H9 (cell line): Measurements from ENCODE around the gene NMUR1. TPM values are rescaled to one million over a fixed set of nuclear protein-coding genes. Genes with fewer than 3 reads are reported as not detected.
"Not testable (repeated sequence)": the region's sequence is repeated elsewhere in the genome, so short reads cannot be mapped to it uniquely, and the experiment has no call there.

ENCODE experiments used
- DNase-seq: peaks from one replicate; pipeline ENCODE4 v3.0.0-alpha.2; 2017
- H2AFZ ChIP-seq: one replicate; pipeline ENCODE4 v1.6.1; 2013; ENCODE audit warnings: mild to moderate bottlenecking, low read length, control low read depth, moderate library complexity
- H2AK5ac ChIP-seq: 2 replicates; pipeline ENCODE4 v1.6.1; 2013; ENCODE audit warnings: low read length, control low read depth, mixed read lengths; ENCODE audit not compliant: insufficient read length
- H2BK120ac ChIP-seq: one replicate; pipeline ENCODE4 v1.6.1; 2013; ENCODE audit warnings: low read depth, mild to moderate bottlenecking, low read length, control low read depth, inconsistent platforms; ENCODE audit not compliant: poor library complexity, severe bottlenecking
- H2BK12ac ChIP-seq: 2 replicates; pipeline ENCODE4 v1.6.1; 2013; ENCODE audit warnings: low read length, control low read depth, mixed read lengths, low read depth; ENCODE audit not compliant: insufficient read length
- H2BK15ac ChIP-seq: 2 replicates; pipeline ENCODE4 v1.6.1; 2013; ENCODE audit warnings: low read depth, low read length, control low read depth
- H2BK20ac ChIP-seq: one replicate; pipeline ENCODE4 v1.6.1; 2013; ENCODE audit warnings: low read depth, mild to moderate bottlenecking, low read length, control low read depth, inconsistent platforms; ENCODE audit not compliant: poor library complexity, severe bottlenecking
- H2BK5ac ChIP-seq: 2 replicates; pipeline ENCODE4 v1.6.1; 2013; ENCODE audit warnings: low read length, control low read depth, mixed read lengths; ENCODE audit not compliant: insufficient read length
- H3K14ac ChIP-seq: 2 replicates; pipeline ENCODE4 v1.6.1; 2013; ENCODE audit warnings: low read length, control low read depth; ENCODE audit not compliant: insufficient read depth
- H3K18ac ChIP-seq: 2 replicates; pipeline ENCODE4 v1.6.1; 2013; ENCODE audit warnings: low read depth, mild to moderate bottlenecking, mixed read lengths, low read length, control low read depth; ENCODE audit not compliant: insufficient read length
- H3K23ac ChIP-seq: 2 replicates; pipeline ENCODE4 v1.6.1; 2013; ENCODE audit warnings: low read length, control low read depth, mixed read lengths, low read depth; ENCODE audit not compliant: insufficient read length
- H3K23me2 ChIP-seq: 2 replicates; pipeline ENCODE4 v1.6.1; 2013; ENCODE audit warnings: low read depth, mild to moderate bottlenecking, mixed read lengths, low read length, control low read depth; ENCODE audit not compliant: insufficient read length, poor library complexity, severe bottlenecking
- H3K27ac ChIP-seq: 2 replicates; pipeline ENCODE4 v1.5.1; 2013; ENCODE audit warnings: low read length, control low read depth, mixed read lengths, low read depth; ENCODE audit not compliant: insufficient read length
- H3K27me3 ChIP-seq: 2 replicates; pipeline ENCODE4 v1.6.1; 2013; ENCODE audit warnings: low read length, control low read depth, inconsistent platforms; ENCODE audit not compliant: insufficient read depth
- H3K4ac ChIP-seq: 2 replicates; pipeline ENCODE4 v1.6.1; 2013; ENCODE audit warnings: low read depth, mild to moderate bottlenecking, control low read depth, inconsistent platforms, low read length, moderate library complexity
- H3K4me1 ChIP-seq: 2 replicates; pipeline ENCODE4 v1.6.1; 2013; ENCODE audit warnings: low read length, control low read depth, inconsistent platforms; ENCODE audit not compliant: insufficient read depth
- H3K4me2 ChIP-seq: 2 replicates; pipeline ENCODE4 v1.6.1; 2013; ENCODE audit warnings: low read length, control low read depth, mixed read lengths; ENCODE audit not compliant: insufficient read length, insufficient read depth
- H3K56ac ChIP-seq: 2 replicates; pipeline ENCODE4 v1.6.1; 2013; ENCODE audit warnings: low read depth, mild to moderate bottlenecking, mixed read lengths, low read length, control low read depth; ENCODE audit not compliant: insufficient read length
- H3K79me1 ChIP-seq: 2 replicates; pipeline ENCODE4 v1.6.1; 2013; ENCODE audit warnings: low read depth, mild to moderate bottlenecking, moderate library complexity, low read length, control low read depth, inconsistent platforms; ENCODE audit not compliant: insufficient read depth, poor library complexity, severe bottlenecking
- H3K79me2 ChIP-seq: 2 replicates; pipeline ENCODE4 v1.6.1; 2013; ENCODE audit warnings: low read length, control low read depth, inconsistent platforms; ENCODE audit not compliant: insufficient read depth
- H3K9ac ChIP-seq: 2 replicates; pipeline ENCODE4 v1.6.1; 2013; ENCODE audit warnings: low read length, control low read depth, mixed read lengths; ENCODE audit not compliant: insufficient read length; ENCODE audit errors: extremely low read depth
- H3K9me3 ChIP-seq: one replicate; pipeline ENCODE4 v1.6.1; 2013; ENCODE audit warnings: low read depth, low read length, inconsistent platforms; ENCODE audit not compliant: control insufficient read depth
- H3T11ph ChIP-seq: one replicate; pipeline ENCODE4 v1.6.1; 2013; ENCODE audit warnings: mild to moderate bottlenecking, low read length, control low read depth, inconsistent platforms
- H4K20me1 ChIP-seq: one replicate; pipeline ENCODE4 v1.6.1; 2013; ENCODE audit not compliant: control insufficient read depth, insufficient read length, insufficient read depth
- H4K5ac ChIP-seq: 2 replicates; pipeline ENCODE4 v1.6.1; 2013; ENCODE audit warnings: low read depth, mild to moderate bottlenecking, mixed read lengths, low read length, control low read depth; ENCODE audit not compliant: insufficient read length
- H4K8ac ChIP-seq: replicated peaks from 2 replicates; pipeline ENCODE4 v1.6.1; 2013; ENCODE audit warnings: low read length, control low read depth, mixed read lengths, low read depth; ENCODE audit not compliant: insufficient read length
- H4K91ac ChIP-seq: 2 replicates; pipeline ENCODE4 v1.6.1; 2013; ENCODE audit warnings: low read depth, mild to moderate bottlenecking, moderate library complexity, mixed read lengths, low read length, control low read depth; ENCODE audit not compliant: insufficient read length
- H3K27ac Mint-ChIP-seq, 3 experiments: 2 replicates in 2 of 3; 3 replicates in 1 of 3; pipeline ENCODE4 v1.8.0; 2020 to 2021; ENCODE audit warnings: mixed read lengths in 3 of 3, mild to moderate bottlenecking in 1 of 3, moderate library complexity in 1 of 3
- H3K27me3 Mint-ChIP-seq: 2 replicates; pipeline ENCODE4 v1.8.0; 2021; ENCODE audit warnings: low read depth, mild to moderate bottlenecking, moderate library complexity, mixed read lengths
- H3K36me3 Mint-ChIP-seq, 3 experiments: 2 replicates in 2 of 3; 3 replicates in 1 of 3; pipeline ENCODE4 v1.8.0; 2020 to 2021; ENCODE audit warnings: low read depth in 3 of 3, mixed read lengths in 3 of 3; ENCODE audit not compliant: insufficient read depth in 1 of 3
- H3K4me1 Mint-ChIP-seq, 2 experiments: 2 replicates each; pipeline ENCODE4 v1.8.0; 2020; ENCODE audit warnings: mixed read lengths in 2 of 2
- H3K4me3 Mint-ChIP-seq, 2 experiments: 2 replicates in 1 of 2; 3 replicates in 1 of 2; pipeline ENCODE4 v1.8.0; 2020 to 2021; ENCODE audit warnings: mild to moderate bottlenecking in 2 of 2, mixed read lengths in 2 of 2, moderate library complexity in 1 of 2
- H3K9me3 Mint-ChIP-seq, 2 experiments: 2 replicates in 1 of 2; 3 replicates in 1 of 2; pipeline ENCODE4 v1.8.0; 2020; ENCODE audit warnings: mild to moderate bottlenecking in 2 of 2, mixed read lengths in 2 of 2, moderate library complexity in 1 of 2
- CTCF ChIP-seq: fragments of 200-600 bp; sonication (generic); conservative IDR thresholded peaks from 3 replicates; pipeline ENCODE4 v1.8.0; 2021; ENCODE audit warnings: antibody characterized with exemption, mild to moderate bottlenecking
- WGBS: extraction: QIAGEN DNeasy Blood & Tissue Kit; methylation state at CpG from one replicate; pipeline ENCODE4 v1.1.7; 2013; ENCODE audit warnings: missing lambda C conversion rate, low lambda C conversion rate, mixed read lengths; ENCODE audit not compliant: insufficient read length; ENCODE audit errors: extremely low coverage; 5-methylcytosine and 5-hydroxymethylcytosine counted together
- total RNA-seq: library from RNA; stranded (reverse); gene quantifications from 2 replicates; pipeline ENCODE4 v1.2.1, GENCODE V29; 2021

Gene NMUR1
- total RNA-seq, 1 experiment from 2014 or later = 0.20 TPM

- peak overlapping the region; percentile 90 for H3K27ac ChIP-seq
- no peaks in the 10 kb centered on the region for H3K9me3 ChIP-seq
- no peaks in the 10 kb centered on the region for H4K20me1 ChIP-seq
- H3K79me1 ChIP-seq = no peaks in the 10 kb centered on the region
- no peak overlapping the region for H2BK20ac ChIP-seq
- no peak overlapping the region for H3K23ac ChIP-seq
- no peaks in the 10 kb centered on the region for H3K27me3 ChIP-seq
- Mint-ChIP-seq H3K9me3 (peaks cover 3 to 5% of the 10 kb centered on the region in 2 experiments; a peak in 4 of 5 replicates), H3K27ac (peak overlapping the region; percentile 92 to 99 (median 98)), H3K36me3 (peaks cover 0 to 12% (median 1%) of the 10 kb centered on the region in 3 experiments; a peak in 4 of 7 replicates), H3K4me3 (peak overlapping the region in 1 of 2 experiments; percentile 52; a peak in 4 of 5 replicates), H3K4me1 (peaks cover 60 to 74% of the 10 kb centered on the region in 2 experiments), H3K27me3 (no peaks in the 10 kb centered on the region; the same call in 1 of the 2 replicates)
- H4K8ac ChIP-seq = no peak overlapping the region
- peak overlapping the region; percentile 77 for H4K5ac ChIP-seq
- H2AK5ac ChIP-seq = no peak overlapping the region
- H3K14ac ChIP-seq = peak overlapping the region; percentile 85; the same call in 1 of the 2 replicates
- H3K9ac ChIP-seq = peak overlapping the region; percentile 43
- peak overlapping the region; percentile 75 for H2BK120ac ChIP-seq
- no peak overlapping the region for H4K91ac ChIP-seq
- no peak overlapping the region for H2BK15ac ChIP-seq
- no peak for TF ChIP-seq CTCF
- peak overlapping the region; percentile 97 for H3K18ac ChIP-seq
- H3K56ac ChIP-seq = no peak overlapping the region
- H3K4ac ChIP-seq = peak overlapping the region; percentile 27; the same call in 1 of the 2 replicates
- peak; percentile 57 for DNase-seq
- peak overlapping the region; percentile 92 for H2BK12ac ChIP-seq
- no CpG with 5 or more reads among the region's 4 CpGs for WGBS
- peak overlapping the region; percentile 90 for H3T11ph ChIP-seq
- H3K4me2 ChIP-seq = no peak overlapping the region
- H3K23me2 ChIP-seq = peaks cover 5% of the 10 kb centered on the region
- H2AFZ ChIP-seq = no peak overlapping the region
- peak overlapping the region; percentile 61 for H2BK5ac ChIP-seq
- no peaks in the 10 kb centered on the region for H3K79me2 ChIP-seq
- H3K4me1 ChIP-seq = peaks cover 11% of the 10 kb centered on the region; the same call in 1 of the 2 replicates
These were observed 41.5 kb upstream of the NMUR1 start for GRCh38 chr2:231571661-231572191.

GRCh38 chr2:231570915-231571314, 40.7 kb upstream of the NMUR1 start:
- WGBS = no CpG with 5 or more reads among the region's 5 CpGs
- not testable (repeated sequence) for H3K4me3 Mint-ChIP-seq, H2BK12ac ChIP-seq, H3K9ac ChIP-seq, H3K79me2 ChIP-seq, H4K5ac ChIP-seq, H2BK120ac ChIP-seq, H3K79me1 ChIP-seq, H3K9me3 ChIP-seq, H3K27me3 Mint-ChIP-seq, H3K18ac ChIP-seq, H3K23me2 ChIP-seq, H4K20me1 ChIP-seq, H3K4ac ChIP-seq, H3K4me2 ChIP-seq, H2AK5ac ChIP-seq, H4K91ac ChIP-seq, H4K8ac ChIP-seq, H3T11ph ChIP-seq, H2BK15ac ChIP-seq, H3K27ac ChIP-seq, H2BK5ac ChIP-seq, H3K14ac ChIP-seq, H3K23ac ChIP-seq, H3K56ac ChIP-seq, H2AFZ ChIP-seq, H2BK20ac ChIP-seq, H3K27me3 ChIP-seq, DNase-seq
- peaks cover 11% of the 10 kb centered on the region in 2 experiments for H3K9me3 Mint-ChIP-seq
- H3K4me1 ChIP-seq = peaks cover 11% of the 10 kb centered on the region; the same call in 1 of the 2 replicates
- peaks cover 1 to 20% (median 3%) of the 10 kb centered on the region in 3 experiments; a peak in 4 of 7 replicates for H3K36me3 Mint-ChIP-seq
- H3K27ac Mint-ChIP-seq = peak overlapping the region; percentile 92 to 99 (median 98); a peak in 6 of 7 replicates
- H3K4me1 Mint-ChIP-seq = peaks cover 53 to 67% of the 10 kb centered on the region in 2 experiments
